H1 (cell line): Measurements from ENCODE around the gene PURB. TPM values are rescaled to one million over a fixed set of nuclear protein-coding genes. Genes with fewer than 3 reads are reported as not detected.

Source experiments
- CTCF ChIA-PET: fragments of 300-600 bp; sonication (Branson Sonifier 250); formaldehyde crosslinking; loops from one replicate; lab custom pipeline; 2021; ENCODE audit not compliant: partially characterized antibody; lab: Charles Lee
- POLR2A ChIA-PET: fragments of 300-600 bp; sonication (Branson Sonifier 250); formaldehyde crosslinking; loops from one replicate; lab custom pipeline; 2021; ENCODE audit warnings: inconsistent platforms; ENCODE audit not compliant: partially characterized antibody; lab: Charles Lee
- DNase-seq, 2 experiments: peaks; one replicate each; pipeline versions ENCODE4 v3.0.0 to v3.0.0-alpha.2; 2010 to 2022; ENCODE audit warnings: low spot score in 2 of 2, low read depth in 1 of 2, mixed read lengths in 1 of 2
- FAIRE-seq: peaks from 2 replicates; lab custom pipeline; 2011; peaks lifted over from hg19 to GRCh38; lab: Jason Lieb, UNC
- H2AFZ ChIP-seq: 2 replicates; pipeline ENCODE4 v1.8.1; 2012; ENCODE audit warnings: low read length, inconsistent platforms
- H2AK5ac ChIP-seq: 2 replicates; pipeline ENCODE4 v1.6.1; 2013; ENCODE audit warnings: low read depth, low read length
- H2BK120ac ChIP-seq: replicated peaks from 2 replicates; pipeline ENCODE3; 2013; ENCODE audit warnings: low read depth, low read length, inconsistent platforms
- H2BK12ac ChIP-seq: 2 replicates; pipeline ENCODE4 v1.6.1; 2013; ENCODE audit warnings: low read depth, low read length
- H2BK15ac ChIP-seq: 2 replicates; pipeline ENCODE4 v1.6.1; 2013; ENCODE audit warnings: low read length
- H2BK20ac ChIP-seq: 2 replicates; pipeline ENCODE4 v1.6.1; 2013; ENCODE audit warnings: low read length
- H2BK5ac ChIP-seq: 2 replicates; pipeline ENCODE4 v1.6.1; 2013; ENCODE audit warnings: low read depth, low read length
- H3K14ac ChIP-seq: 2 replicates; pipeline ENCODE4 v1.6.1; 2013; ENCODE audit warnings: inconsistent platforms; ENCODE audit not compliant: insufficient read length
- H3K18ac ChIP-seq: 2 replicates; pipeline ENCODE4 v1.6.1; 2013; ENCODE audit warnings: low read length; ENCODE audit errors: extremely low read depth
- H3K23ac ChIP-seq: 2 replicates; pipeline ENCODE4 v1.6.1; 2013; ENCODE audit warnings: inconsistent platforms; ENCODE audit not compliant: insufficient read length
- H3K23me2 ChIP-seq: 2 replicates; pipeline ENCODE4 v1.6.1; 2013; ENCODE audit warnings: low read depth, low read length
- H3K27ac ChIP-seq: 2 replicates; pipeline ENCODE4 v1.6.1; 2011; ENCODE audit warnings: low read depth, low read length, inconsistent platforms
- H3K27me3 ChIP-seq, 4 experiments: replicated peaks in 1 of 4; 1 replicate in 1 of 4; 2 replicates in 3 of 4; pipeline versions ENCODE4 v1.6.1 to v1.8.1; 2011 to 2013; ENCODE audit warnings: low read length in 3 of 4, mild to moderate bottlenecking in 3 of 4, inconsistent platforms in 2 of 4, mixed read lengths in 2 of 4, moderate library complexity in 1 of 4; ENCODE audit not compliant: control insufficient read depth in 3 of 4, insufficient read depth in 3 of 4; ENCODE audit errors: extremely low read depth in 1 of 4
- H3K36me3 ChIP-seq, 4 experiments: 2 replicates each; pipeline versions ENCODE4 v1.6.1 to v1.8.1; 2011 to 2013; ENCODE audit warnings: mild to moderate bottlenecking in 4 of 4, low read length in 3 of 4, moderate library complexity in 2 of 4, control low read depth in 1 of 4, inconsistent platforms in 1 of 4; ENCODE audit not compliant: insufficient read depth in 4 of 4, control insufficient read depth in 2 of 4
- H3K4ac ChIP-seq: replicated peaks from 2 replicates; pipeline ENCODE3; 2013; ENCODE audit warnings: low read length, low read depth, mixed read lengths, inconsistent platforms; ENCODE audit not compliant: insufficient read length
- H3K4me1 ChIP-seq, 4 experiments: replicated peaks in 1 of 4; 1 replicate in 1 of 4; 2 replicates in 3 of 4; pipeline versions ENCODE4 v1.6.1 to v1.8.1; 2011 to 2013; ENCODE audit warnings: low read length in 3 of 4, inconsistent platforms in 2 of 4, mixed read lengths in 1 of 4; ENCODE audit not compliant: insufficient read depth in 4 of 4, control insufficient read depth in 3 of 4
- H3K4me2 ChIP-seq, 2 experiments: 2 replicates each; pipeline versions ENCODE4 v1.6.1 to v1.8.1; 2011 to 2013; ENCODE audit warnings: low read depth in 2 of 2, low read length in 2 of 2, control low read depth in 1 of 2, inconsistent platforms in 1 of 2, mild to moderate bottlenecking in 1 of 2; ENCODE audit not compliant: insufficient read depth in 1 of 2
- H3K4me3 ChIP-seq, 4 experiments: fragments of 200-600, 300-600 bp in 1 of 4; sonication (generic), shearing (Covaris generic), sonication (Bioruptor Twin) in 1 of 4; 2 replicates each; pipeline versions ENCODE4 v1.5.1 to v1.8.1; 2011 to 2016; ENCODE audit warnings: low read length in 4 of 4, low read depth in 3 of 4, control low read depth in 2 of 4, inconsistent platforms in 2 of 4, mild to moderate bottlenecking in 2 of 4, mixed read lengths in 1 of 4, moderate library complexity in 1 of 4; ENCODE audit not compliant: insufficient read depth in 2 of 4; ENCODE audit errors: extremely low read depth in 1 of 4
- H3K56ac ChIP-seq: replicated peaks from 2 replicates; pipeline ENCODE3; 2013; ENCODE audit warnings: low read depth, mild to moderate bottlenecking, mixed read lengths, low read length, inconsistent platforms; ENCODE audit not compliant: insufficient read length
- H3K79me1 ChIP-seq: 2 replicates; pipeline ENCODE4 v1.6.1; 2013; ENCODE audit warnings: low read depth, low read length, control low read depth
- H3K79me2 ChIP-seq, 2 experiments: 2 replicates each; pipeline versions ENCODE4 v1.6.1 to v1.8.1; 2012 to 2013; ENCODE audit warnings: low read length in 2 of 2, mild to moderate bottlenecking in 2 of 2, inconsistent platforms in 1 of 2; ENCODE audit not compliant: insufficient read depth in 2 of 2, control insufficient read depth in 1 of 2
- H3K9ac ChIP-seq, 4 experiments: replicated peaks in 1 of 4; 1 replicate in 1 of 4; 2 replicates in 3 of 4; pipeline versions ENCODE4 v1.6.1 to v1.8.1; 2011 to 2013; ENCODE audit warnings: low read depth in 3 of 4, low read length in 3 of 4, control low read depth in 2 of 4, mild to moderate bottlenecking in 2 of 4, moderate library complexity in 2 of 4, inconsistent platforms in 1 of 4; ENCODE audit errors: extremely low read depth in 1 of 4
- H3K9me3 ChIP-seq, 2 experiments: 2 replicates each; pipeline versions ENCODE4 v1.6.1 to v1.8.1; 2012 to 2013; ENCODE audit warnings: mild to moderate bottlenecking in 2 of 2, moderate library complexity in 2 of 2, control low read depth in 1 of 2, inconsistent platforms in 1 of 2, low read depth in 1 of 2, low read length in 1 of 2, mixed read lengths in 1 of 2; ENCODE audit not compliant: insufficient read depth in 2 of 2
- H4K20me1 ChIP-seq, 2 experiments: replicated peaks in 1 of 2; 2 replicates each; pipeline versions ENCODE3 to v1.8.1; 2011 to 2013; ENCODE audit warnings: inconsistent platforms in 2 of 2, low read length in 2 of 2, mild to moderate bottlenecking in 1 of 2; ENCODE audit not compliant: insufficient read depth in 2 of 2, control insufficient read depth in 1 of 2
- H4K5ac ChIP-seq: 2 replicates; pipeline ENCODE4 v1.6.1; 2013; ENCODE audit warnings: low read length, low read depth, mixed read lengths, inconsistent platforms; ENCODE audit not compliant: insufficient read length
- H4K8ac ChIP-seq: 2 replicates; pipeline ENCODE4 v1.8.0; 2013; ENCODE audit warnings: mild to moderate bottlenecking, moderate library complexity, low read length, inconsistent platforms; ENCODE audit not compliant: insufficient read depth; ENCODE audit errors: extremely low read depth
- H4K91ac ChIP-seq: replicated peaks from 2 replicates; pipeline ENCODE3; 2013; ENCODE audit warnings: low read length, mixed read lengths, inconsistent platforms; ENCODE audit not compliant: insufficient read length
- CBX5 ChIP-seq: fragments of 300-800, 300-1000 bp; sonication (generic); IDR thresholded peaks from 2 replicates; pipeline ENCODE4 v1.7.1; 2016; ENCODE audit warnings: antibody characterized with exemption, low read length, low read depth
- CHD2 ChIP-seq: IDR thresholded peaks from 2 replicates; pipeline ENCODE4 v1.6.1; 2012; ENCODE audit warnings: low read length, improper control_type of control experiment
- CREB1 ChIP-seq: IDR thresholded peaks from 2 replicates; pipeline ENCODE4 v1.6.1; 2012; ENCODE audit warnings: inconsistent platforms
- EGR1 ChIP-seq: IDR thresholded peaks from 2 replicates; pipeline ENCODE4 v1.6.1; 2011; ENCODE audit warnings: low read depth, low read length, borderline replicate concordance
- EP300 ChIP-seq, 2 experiments: IDR thresholded peaks; 1 replicate in 1 of 2; 2 replicates in 1 of 2; pipeline ENCODE4 v1.6.1; 2011 to 2012; ENCODE audit warnings: low read depth in 2 of 2, low read length in 2 of 2, mild to moderate bottlenecking in 2 of 2, borderline replicate concordance in 1 of 2, inconsistent platforms in 1 of 2, moderate library complexity in 1 of 2
- NANOG ChIP-seq: IDR thresholded peaks from 2 replicates; pipeline ENCODE4 v1.6.1; 2011; ENCODE audit warnings: low read length, low read depth, mild to moderate bottlenecking, inconsistent platforms; ENCODE audit not compliant: insufficient read depth, poor library complexity, severe bottlenecking
- POLR2A ChIP-seq, 2 experiments: IDR thresholded peaks; 1 replicate in 1 of 2; 2 replicates in 1 of 2; pipeline ENCODE4 v1.6.1; 2011; ENCODE audit warnings: low read depth in 2 of 2, low read length in 2 of 2, mild to moderate bottlenecking in 2 of 2; ENCODE audit errors: control extremely low read depth in 1 of 2
- POLR2AphosphoS5 ChIP-seq: IDR thresholded peaks from 2 replicates; pipeline ENCODE4 v1.6.1; 2011; ENCODE audit warnings: low read depth, low read length
- POU5F1 ChIP-seq: IDR thresholded peaks from 2 replicates; pipeline ENCODE4 v1.6.1; 2011; ENCODE audit warnings: low read depth, mild to moderate bottlenecking, low read length, moderate library complexity
- RAD21 ChIP-seq, 2 experiments: IDR thresholded peaks in 1 of 2; conservative IDR thresholded peaks in 1 of 2; 2 replicates each; pipeline ENCODE4 v1.6.1; 2011; ENCODE audit warnings: low read depth in 2 of 2, low read length in 2 of 2, improper control_type of control experiment in 1 of 2, inconsistent platforms in 1 of 2, mild to moderate bottlenecking in 1 of 2, moderate library complexity in 1 of 2
- SIRT6 ChIP-seq: IDR thresholded peaks from one replicate; pipeline ENCODE4 v1.7.1; 2012; ENCODE audit warnings: low read length, inconsistent platforms
- SP2 ChIP-seq: IDR thresholded peaks from 2 replicates; pipeline ENCODE4 v1.6.1; 2012; ENCODE audit warnings: mild to moderate bottlenecking, low read length, inconsistent platforms
- SUZ12 ChIP-seq: fragments of 200-600 bp; sonication (generic); IDR thresholded peaks from 2 replicates; pipeline ENCODE4 v1.6.1; 2012; ENCODE audit warnings: mild to moderate bottlenecking, inconsistent platforms, low read length, moderate library complexity, mixed read lengths
- TAF1 ChIP-seq: IDR thresholded peaks from 2 replicates; pipeline ENCODE4 v1.6.1; 2011; ENCODE audit warnings: mild to moderate bottlenecking, low read depth, low read length
- TAF7 ChIP-seq: optimal IDR thresholded peaks from 2 replicates; pipeline ENCODE3; 2011; ENCODE audit warnings: low read depth, mild to moderate bottlenecking, inconsistent platforms, low read length, moderate library complexity, borderline replicate concordance
- TBP ChIP-seq: IDR thresholded peaks from 2 replicates; pipeline ENCODE4 v1.6.1; 2011; ENCODE audit warnings: low read depth, low read length, improper control_type of control experiment
- TCF12 ChIP-seq: IDR thresholded peaks from 2 replicates; pipeline ENCODE4 v1.6.1; 2011; ENCODE audit warnings: low read depth, mild to moderate bottlenecking, low read length
- polyA plus RNA-seq, 7 experiments: library from polyadenylated mRNA; depleted of rRNA in 3 of 7; stranded (reverse) in 5 of 7; unstranded in 2 of 7; fragments of >200 nt in 5 of 7; fragments of 200-250 nt in 2 of 7; gene quantifications; 1 replicate in 5 of 7; 2 replicates in 1 of 7; 4 replicates in 1 of 7; pipeline versions ENCODE4 v1.2.1 to v1.2.3, GENCODE V29; 2011 to 2013; ENCODE audit warnings: missing spikeins in 2 of 7, mixed read lengths in 2 of 7
- total RNA-seq: library from RNA; stranded (reverse); fragmentation: NEBNext Ultra II Directional; extraction: Animal tissue kit (Norgen Biotek cat#: 25700); gene quantifications from 2 replicates; pipeline ENCODE4 v1.2.1, GENCODE V29; 2021

The PURB gene
- total and polyA plus RNA-seq, 2 of the 8 experiments (the other 6 are each of a cell fraction or from before 2014, with no cell fraction given), result 3.3 to 22.7 TPM

DNA sequence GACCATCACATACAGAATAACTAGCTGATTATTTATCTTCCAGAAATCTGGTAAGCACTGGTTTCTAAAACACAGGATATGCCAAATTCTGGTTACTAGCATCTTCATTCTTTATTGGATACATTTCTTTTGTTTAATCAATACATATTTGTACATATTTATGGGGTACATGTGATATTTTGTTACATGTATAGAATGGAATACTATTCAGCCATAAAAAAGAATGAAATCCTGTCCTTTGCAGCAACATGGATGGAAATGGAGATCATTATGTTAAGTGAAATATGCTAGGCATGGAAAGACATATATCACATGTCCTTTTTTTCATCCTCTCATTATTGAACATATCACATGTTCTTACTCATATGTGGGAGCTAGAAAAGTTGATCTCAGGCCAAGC is 32.7 kb upstream of the PURB start:
- Histone ChIP-seq H3K79me2 (no peaks in the 10 kb centered on the region), H2AFZ (no peak overlapping the region), H3K4ac (no peak overlapping the region), H3K56ac (no peak overlapping the region), H3K4me1 (no peaks in the 10 kb centered on the region; a peak in 1 of 7 replicates), H4K91ac (no peak overlapping the region), H2AK5ac (no peak overlapping the region), H3K14ac (no peak overlapping the region), H2BK120ac (no peak overlapping the region), H4K8ac (no peak overlapping the region), H3K23me2 (no peaks in the 10 kb centered on the region), H2BK12ac (no peak overlapping the region), H3K18ac (no peak overlapping the region), H3K4me2 (no peak overlapping the region), H4K20me1 (no peaks in the 10 kb centered on the region), H3K36me3 (no peaks in the 10 kb centered on the region), H3K79me1 (no peaks in the 10 kb centered on the region), H3K27me3 (no peaks in the 10 kb centered on the region), H3K27ac (no peak overlapping the region), H2BK20ac (no peak overlapping the region), H2BK15ac (no peak overlapping the region), H3K9me3 (no peaks in the 10 kb centered on the region), H4K5ac (no peak overlapping the region), H3K4me3 (no peak overlapping the region), H2BK5ac (no peak overlapping the region), H3K9ac (no peak overlapping the region), H3K23ac (no peak overlapping the region)
- ChIA-PET CTCF (interaction anchor here (1.0 to 1.3 kb wide), 2 partner anchors 9 to 67 kb away, joined by 3 to 4 read pairs; no protein-coding TSS in a partner anchor), POLR2A (no interaction called here)
- FAIRE-seq, result no peak
- DNase-seq, result no peak
- TF ChIP-seq EP300 (IDR thresholded peaks at IDR 0.05; ENCODE audit: borderline replicate concordance in 1 of 2, low read depth in 2 of 2, low read length in 2 of 2) (no peak), CBX5 (no peak), RAD21 (IDR thresholded peaks at IDR 0.05 in 1 of 2, conservative IDR thresholded peaks at IDR 0.05 in 1 of 2; ENCODE audit: low read depth in 2 of 2, low read length in 2 of 2) (no peak), POLR2A (IDR thresholded peaks at IDR 0.05; ENCODE audit: control extremely low read depth in 1 of 2, low read depth in 2 of 2, low read length in 2 of 2) (no peak), TCF12 (no peak), CHD2 (no peak), NANOG (no peak), POU5F1 (no peak), TBP (no peak), SIRT6 (no peak), TAF1 (no peak), POLR2AphosphoS5 (no peak), CREB1 (no peak), TAF7 (no peak), SUZ12 (no peak), SP2 (no peak), EGR1 (no peak)
